AG09309 (cell line): ENCODE results near the gene DERA.
A peak's percentile ranks its signal among the peaks of the same experiment; 100 is the strongest.
"Not testable (repeated sequence)": the region's sequence is repeated elsewhere in the genome, so short reads cannot be mapped to it uniquely, and the experiment has no call there.

Experiments
- DNase-seq: peaks from one replicate; pipeline ENCODE4 v3.0.0-alpha.2; 2010; ENCODE audit warnings: low read depth
- H3K4me3 ChIP-seq: 2 replicates; pipeline ENCODE4 v1.5.1; 2011; ENCODE audit warnings: mild to moderate bottlenecking, low read depth, low read length, moderate library complexity; ENCODE audit not compliant: control insufficient read depth
- TF ChIP-seq, protein P1 (sequence below): IDR thresholded peaks from 2 replicates; pipeline ENCODE4 v1.5.1; 2011; ENCODE audit warnings: mild to moderate bottlenecking, low read depth, low read length, inconsistent platforms; ENCODE audit not compliant: insufficient read depth, control insufficient read depth; ENCODE audit errors: missing control alignments

Gene DERA

DNA sequence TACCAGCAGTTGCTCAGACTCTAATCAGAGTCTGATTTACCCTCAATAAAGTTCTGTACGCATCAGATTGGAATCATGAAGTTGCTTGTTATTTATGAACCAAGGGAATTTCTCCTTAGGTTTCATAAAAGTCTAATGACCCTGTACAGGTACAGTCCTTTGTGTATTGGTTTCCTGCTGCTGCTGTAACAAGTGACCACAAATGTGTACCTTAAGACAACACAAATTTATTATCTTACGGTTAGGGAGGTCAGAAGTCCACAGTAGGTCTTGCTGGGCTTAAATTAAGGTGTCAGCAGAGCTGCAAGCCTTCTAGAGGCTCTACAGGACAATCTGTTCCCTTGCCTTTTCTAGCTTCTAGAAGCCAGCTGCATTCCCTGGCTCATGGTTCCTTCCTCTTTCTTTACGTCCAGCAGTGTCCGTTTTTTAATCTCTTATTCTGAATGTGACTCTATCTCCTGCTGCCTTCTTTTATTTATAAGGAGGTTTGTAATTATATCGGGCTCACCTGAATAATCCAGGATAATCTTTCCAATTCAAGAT, 6.7 kb upstream of the DERA start:
- H3K4me3 ChIP-seq = no peak overlapping the region
- TF ChIP-seq, protein P1, sequence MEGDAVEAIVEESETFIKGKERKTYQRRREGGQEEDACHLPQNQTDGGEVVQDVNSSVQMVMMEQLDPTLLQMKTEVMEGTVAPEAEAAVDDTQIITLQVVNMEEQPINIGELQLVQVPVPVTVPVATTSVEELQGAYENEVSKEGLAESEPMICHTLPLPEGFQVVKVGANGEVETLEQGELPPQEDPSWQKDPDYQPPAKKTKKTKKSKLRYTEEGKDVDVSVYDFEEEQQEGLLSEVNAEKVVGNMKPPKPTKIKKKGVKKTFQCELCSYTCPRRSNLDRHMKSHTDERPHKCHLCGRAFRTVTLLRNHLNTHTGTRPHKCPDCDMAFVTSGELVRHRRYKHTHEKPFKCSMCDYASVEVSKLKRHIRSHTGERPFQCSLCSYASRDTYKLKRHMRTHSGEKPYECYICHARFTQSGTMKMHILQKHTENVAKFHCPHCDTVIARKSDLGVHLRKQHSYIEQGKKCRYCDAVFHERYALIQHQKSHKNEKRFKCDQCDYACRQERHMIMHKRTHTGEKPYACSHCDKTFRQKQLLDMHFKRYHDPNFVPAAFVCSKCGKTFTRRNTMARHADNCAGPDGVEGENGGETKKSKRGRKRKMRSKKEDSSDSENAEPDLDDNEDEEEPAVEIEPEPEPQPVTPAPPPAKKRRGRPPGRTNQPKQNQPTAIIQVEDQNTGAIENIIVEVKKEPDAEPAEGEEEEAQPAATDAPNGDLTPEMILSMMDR = no peak
- DNase-seq = no peak

- no peak for DNase-seq
- TF ChIP-seq, protein P1 = no peak
- no peak overlapping the region; the same call in 1 of the 2 replicates for H3K4me3 ChIP-seq
Measured at GRCh38 chr12:15910468-15910863, 666 bp upstream of the DERA start.

GRCh38 chr12:15911931-15912330, 799 bp downstream of the DERA start:
- peak overlapping the region; percentile 73 for H3K4me3 ChIP-seq
- not testable (repeated sequence) for DNase-seq

DNA sequence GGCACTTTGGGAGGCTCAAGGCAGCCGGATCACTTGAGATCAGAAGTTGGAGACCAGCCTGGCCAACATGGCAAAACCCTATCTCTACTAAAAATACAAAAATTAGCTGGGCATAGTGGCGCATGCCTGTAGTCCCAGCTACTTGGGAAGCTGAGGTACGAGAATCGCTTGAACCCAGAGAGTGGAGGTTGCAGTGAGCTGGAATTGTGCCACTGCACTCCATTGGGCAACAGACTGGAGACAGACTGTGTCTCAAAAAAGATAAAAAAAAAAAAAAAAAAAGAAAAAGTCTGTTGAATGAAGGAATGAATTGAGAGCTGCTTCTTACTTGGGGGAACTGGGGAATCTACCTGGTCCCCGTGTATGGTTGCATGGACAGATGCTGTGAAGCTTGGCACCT, 3.0 kb downstream of the DERA start:
- DNase-seq, H3K4me3 ChIP-seq: not testable (repeated sequence)

DNA sequence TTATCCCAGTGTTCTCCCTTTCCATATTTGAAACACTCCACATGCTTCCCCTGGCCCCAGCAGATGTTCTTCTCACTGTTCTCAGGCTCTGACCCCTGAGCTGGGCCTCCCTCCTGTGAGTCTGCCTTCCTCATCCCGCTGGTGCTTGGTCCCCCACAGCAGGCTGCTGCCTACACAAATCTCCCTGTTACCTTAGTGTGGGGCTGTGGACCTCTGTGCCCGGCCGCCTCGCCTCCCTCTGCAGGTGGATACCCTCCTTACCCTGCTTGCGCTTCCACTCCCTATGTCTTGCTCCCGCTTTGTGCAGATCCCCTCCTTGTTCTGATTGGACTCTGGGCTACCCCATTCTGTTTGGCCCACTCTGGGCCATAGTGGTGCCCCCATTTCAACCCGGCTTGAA, 6.9 kb downstream of the DERA start:
- DNase-seq = no peak
- TF ChIP-seq, protein P1 = no peak
- H3K4me3 ChIP-seq = no peak overlapping the region

DNA sequence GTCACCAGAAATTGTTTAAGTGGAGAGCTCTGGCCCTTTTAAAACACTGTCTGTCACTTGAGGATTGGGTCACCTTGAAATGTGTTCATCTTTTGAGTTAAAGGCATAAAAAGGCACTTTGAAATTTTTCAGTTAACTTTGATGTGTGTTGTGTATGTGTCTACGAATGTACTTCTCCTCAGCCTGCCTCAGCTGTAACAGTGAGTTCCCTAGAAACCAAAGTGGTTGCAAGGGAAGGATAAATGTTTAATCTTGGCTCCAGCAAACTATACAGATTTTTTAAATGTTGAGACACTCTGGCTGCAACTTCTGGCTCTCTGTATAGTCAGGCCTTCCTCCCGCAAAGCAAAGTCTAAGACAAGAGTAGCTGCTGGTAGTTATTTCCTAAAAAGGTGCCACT, 8.3 kb downstream of the DERA start:
- TF ChIP-seq, protein P1 = no peak
- DNase-seq = no peak
- no peak overlapping the region for H3K4me3 ChIP-seq

DNA sequence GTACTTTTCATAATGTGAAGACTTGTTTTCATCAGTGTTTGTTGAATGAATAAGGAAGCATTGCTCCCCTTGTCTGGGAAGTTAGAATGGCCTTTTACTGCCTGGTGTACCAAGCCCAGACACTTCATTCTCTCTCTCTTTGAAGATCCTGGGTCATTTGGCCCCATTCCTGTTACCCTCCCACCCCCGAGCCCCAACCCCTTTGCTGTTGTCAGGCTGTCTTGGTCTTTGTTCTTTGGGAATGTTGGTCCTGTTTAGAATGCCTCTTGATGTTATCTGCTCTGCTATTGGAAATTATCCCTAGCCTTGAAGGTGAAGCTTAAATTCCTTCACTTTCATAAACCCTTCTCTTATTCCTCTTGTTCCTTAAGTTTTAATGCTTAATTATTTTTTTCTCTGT, 13.8 kb downstream of the DERA start:
- TF ChIP-seq, protein P1 = no peak
- no peak for DNase-seq
- H3K4me3 ChIP-seq = no peak overlapping the region

GRCh38 chr12:15928346-15928745, 17.2 kb downstream of the DERA start:
- TF ChIP-seq, protein P1 = no peak
- peak; percentile 42 for DNase-seq
- H3K4me3 ChIP-seq = no peak overlapping the region
